Renal cortex interstitium (tissue), 11 donors: ENCODE results near the gene MTURN. TPM values are rescaled to one million over a fixed set of nuclear protein-coding genes. Genes with fewer than 3 reads are reported as not detected.

Experiments
- DNase-seq, 11 donors: peaks; one replicate each; pipeline ENCODE4 v3.0.0-alpha.2; 2013; ENCODE audit warnings: low read depth in 9 of 11, low spot score in 4 of 11; ENCODE audit errors: extremely low read depth in 1 of 11
- polyA plus RNA-seq, 3 donors: library from polyadenylated mRNA; unstranded; fragments of 120-200 nt; gene quantifications; one replicate each; pipeline ENCODE4 v1.2.1, GENCODE V29; 2013; ENCODE audit not compliant: insufficient read length in 3 of 3

The MTURN gene
- polyA plus RNA-seq, 3 donors, result 74.2 to 89.5 (median 87.1) TPM

DNA sequence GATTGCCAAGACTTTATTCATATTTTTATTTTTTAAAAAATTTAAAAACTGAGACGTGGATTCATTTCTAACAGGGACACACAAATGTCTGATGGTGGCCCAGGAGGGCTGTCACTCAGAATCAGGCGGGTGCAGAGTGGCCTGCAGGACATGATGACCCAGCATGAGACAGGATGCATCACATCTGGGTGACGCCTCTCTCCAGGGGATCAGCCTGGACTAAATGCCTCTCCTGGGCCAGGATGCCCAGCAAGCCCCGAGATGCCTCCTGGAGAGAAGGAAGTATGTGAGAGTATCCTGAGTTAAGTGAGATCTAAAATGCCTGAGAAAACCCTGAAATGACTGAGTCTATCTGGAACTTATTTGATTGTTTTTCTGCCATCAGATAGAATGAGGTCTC, 16.9 kb upstream of the MTURN start:
- no peak for DNase-seq

DNA sequence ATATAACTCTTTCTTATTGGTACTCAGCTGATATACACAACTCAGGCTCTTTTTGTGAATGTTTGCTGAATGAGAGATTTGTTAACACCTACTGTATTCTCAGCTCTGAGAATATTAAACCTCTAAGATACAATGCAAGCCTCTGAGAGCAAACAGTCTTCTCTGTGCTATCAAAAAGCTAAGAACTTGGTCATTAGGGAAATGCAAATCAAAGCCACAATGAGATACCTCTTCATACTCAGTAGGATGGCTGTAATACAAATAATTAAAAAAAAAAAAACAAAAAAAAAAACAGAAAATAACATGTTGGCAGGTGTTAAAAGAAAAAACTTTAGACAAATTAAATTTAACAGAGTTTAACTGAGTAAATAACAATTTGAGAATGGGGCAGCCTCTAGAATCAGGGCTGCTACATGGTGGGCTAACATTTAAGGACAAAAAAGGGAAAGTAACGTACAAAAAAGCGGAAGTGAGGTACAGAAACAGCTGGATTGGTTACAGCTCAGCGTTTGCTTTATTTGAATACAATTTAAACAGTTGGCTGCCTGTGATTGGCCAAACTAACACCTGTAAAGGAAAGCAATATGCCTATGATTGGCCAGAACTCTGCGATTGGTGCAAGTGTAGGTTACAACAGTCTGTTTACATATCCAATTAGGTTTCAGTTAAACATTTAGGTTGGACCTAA, 14.8 kb upstream of the MTURN start:
- DNase-seq, result no peak

DNA sequence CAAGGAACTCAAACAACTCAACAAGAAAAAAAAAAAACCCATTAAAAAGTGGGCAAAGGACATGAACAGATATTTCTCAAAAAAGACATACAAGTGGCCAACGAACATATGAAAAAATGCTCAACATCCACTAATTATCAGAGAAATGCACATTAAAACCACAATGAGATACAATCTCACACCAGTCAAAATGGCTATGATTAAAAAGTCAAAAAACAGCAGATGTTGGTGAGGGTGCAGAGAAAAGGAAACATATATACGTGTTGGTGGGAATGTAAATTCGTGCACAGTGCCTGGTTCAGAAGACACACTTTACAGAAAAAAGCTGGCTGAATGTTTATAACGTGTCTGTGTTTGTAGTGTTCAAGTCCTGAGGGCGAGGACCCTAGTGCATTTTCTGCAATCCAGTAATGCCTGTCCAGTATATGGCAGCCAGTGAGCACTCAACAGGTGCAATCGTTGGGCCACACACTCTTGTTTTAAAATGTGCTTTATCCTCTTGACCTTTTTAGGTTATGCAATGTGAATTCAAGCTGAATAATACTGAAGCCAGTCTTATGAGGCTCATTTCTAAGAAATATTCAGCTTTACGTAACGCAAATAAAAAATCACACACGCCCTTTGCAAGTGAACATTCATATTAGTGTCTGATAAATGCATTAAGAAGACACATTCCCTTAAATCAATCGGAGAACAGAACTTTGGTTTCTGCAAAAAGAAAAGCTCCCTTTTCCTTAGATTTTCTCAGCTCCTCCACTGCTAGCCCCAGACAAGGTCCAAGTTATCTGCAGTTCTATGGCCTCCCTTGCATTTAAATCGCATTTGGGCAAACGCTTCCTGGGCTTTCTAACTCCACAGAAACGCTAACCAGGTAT, 813 bp upstream of the MTURN start:
- peak in 1 of 11 donors; percentile 64 for DNase-seq

DNA sequence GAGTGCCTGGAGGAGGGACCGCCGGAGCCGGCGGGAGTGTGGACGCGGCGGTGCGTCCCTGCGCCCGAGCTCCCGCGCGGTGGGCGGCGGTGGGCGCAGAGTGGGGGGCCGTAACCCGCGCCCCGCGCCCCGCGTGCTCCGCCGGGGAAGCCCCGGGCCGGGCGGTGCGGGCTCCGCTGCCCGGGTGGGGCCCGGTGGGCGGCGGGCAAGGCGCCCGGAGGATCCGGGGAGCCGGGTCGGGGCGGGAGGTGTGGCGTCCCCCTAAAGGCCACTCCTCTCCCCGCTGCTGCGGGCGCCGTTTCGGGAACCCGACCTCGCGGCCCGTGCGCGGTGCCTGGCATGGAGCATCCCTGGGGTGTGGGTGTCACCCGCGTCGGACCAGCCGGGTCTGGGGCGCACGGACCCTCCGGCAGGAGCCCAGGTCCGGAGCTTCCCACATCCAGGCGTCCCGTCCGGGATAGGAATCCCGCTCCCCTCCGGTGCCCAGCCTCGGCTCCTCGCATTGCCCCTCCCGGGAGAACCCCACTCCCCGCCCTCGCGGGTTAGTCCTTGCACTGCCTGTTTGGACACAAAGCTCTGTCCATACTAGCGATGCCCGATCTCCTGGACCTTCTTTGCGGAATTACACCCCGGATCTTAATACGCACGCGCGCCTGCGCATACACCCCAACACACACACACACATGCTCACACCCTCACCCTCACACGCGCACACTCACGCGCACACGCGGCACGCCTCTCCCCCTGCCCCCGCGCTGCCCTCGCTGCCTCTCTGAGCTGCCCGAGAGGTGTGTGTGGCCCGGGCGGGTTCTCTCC, 723 bp downstream of the MTURN start:
- peak in 5 of 11 donors; percentile 44 to 62 (median 53) for DNase-seq

DNA sequence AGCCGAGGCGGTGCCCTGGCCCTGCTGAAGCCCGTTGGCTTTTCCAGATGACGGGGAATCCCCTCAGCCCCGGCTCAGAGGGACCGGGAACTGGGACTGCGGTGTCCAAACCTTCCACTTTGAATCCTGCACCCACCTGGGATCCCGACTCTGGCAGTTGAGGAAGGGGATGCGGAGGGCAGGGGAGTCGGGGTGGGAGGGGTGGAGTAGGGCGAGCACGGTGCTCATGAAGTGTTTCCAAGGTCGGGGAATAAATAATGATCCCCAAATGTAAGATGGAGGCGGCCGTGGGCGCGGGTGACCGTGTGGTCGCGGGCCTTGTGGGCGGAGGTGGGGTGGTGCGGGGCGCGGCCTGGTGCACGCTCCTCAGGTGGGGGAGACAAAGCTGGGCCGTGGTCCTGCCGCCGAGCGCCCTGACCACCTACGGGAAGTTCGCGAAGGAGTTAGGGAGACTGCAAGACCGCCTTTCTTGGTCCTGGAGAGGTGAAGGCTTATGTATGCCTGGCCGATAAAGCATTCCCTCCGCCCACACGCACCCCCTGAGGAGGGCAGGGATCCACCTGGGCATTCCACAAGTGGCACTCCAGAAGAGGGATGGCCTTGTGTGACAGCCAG, 1.4 kb downstream of the MTURN start:
- DNase-seq, result no peak

DNA sequence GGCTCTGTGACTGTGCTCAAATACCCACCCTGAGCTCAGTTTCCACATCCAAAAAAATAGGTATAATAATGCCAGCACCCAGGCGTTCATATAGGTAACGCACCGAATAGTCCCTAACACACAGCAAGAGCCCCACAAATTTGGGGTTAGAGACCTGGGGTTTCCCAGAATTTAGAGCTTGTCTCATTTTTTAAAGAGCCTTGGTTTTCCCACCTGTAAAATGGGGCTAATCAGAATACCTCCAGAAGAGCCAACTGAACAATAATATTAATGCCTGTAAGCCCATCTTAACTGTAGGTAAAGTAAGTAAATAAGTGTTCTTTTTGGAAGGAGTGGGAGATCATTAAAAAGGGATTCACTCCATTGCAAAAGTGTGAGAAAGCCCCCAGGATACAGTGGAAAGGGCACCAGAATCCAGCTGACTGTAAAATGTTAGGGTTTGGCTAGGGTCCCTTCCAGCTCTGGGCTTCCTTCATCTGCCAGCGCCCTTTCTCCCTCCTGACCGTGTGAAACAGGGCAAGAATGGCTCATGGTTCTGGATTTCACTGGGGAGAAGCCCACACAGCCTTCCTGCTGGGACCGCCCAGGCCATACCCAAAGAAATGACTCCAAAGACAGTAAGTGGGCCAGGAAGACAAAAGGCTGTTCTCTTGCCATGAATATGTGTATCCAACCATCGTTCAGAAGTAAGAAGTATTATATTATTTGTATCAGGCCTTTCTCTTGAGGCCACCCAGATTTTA, 2.1 kb downstream of the MTURN start:
- DNase-seq, result no peak

DNA sequence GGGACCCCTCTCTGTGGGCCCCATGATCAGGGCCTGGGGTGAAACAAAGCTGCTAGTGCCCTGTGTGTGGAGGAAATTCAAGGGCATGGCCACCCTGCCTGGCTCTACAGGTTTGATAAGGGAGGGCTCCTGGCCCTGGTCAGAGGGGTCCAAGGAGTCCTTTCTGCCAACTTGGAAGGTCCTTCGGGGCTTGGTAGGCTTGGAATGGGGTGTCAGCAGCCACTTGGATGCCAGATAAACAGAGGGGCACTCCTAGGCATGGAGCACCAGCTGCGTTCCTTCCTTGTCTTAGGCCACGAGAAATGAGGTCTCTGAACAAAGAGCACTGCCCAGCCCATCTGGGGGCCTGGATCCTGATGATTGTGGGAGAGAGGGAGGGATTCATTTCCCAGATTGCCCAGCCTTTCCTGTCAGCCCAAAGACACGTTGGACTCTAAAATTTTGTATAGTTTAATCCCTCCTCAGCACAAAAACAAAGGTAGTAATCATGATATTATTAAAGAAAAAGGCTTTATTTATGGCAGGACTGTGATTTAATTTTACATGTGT, 5.1 kb downstream of the MTURN start:
- DNase-seq, result no peak

DNA sequence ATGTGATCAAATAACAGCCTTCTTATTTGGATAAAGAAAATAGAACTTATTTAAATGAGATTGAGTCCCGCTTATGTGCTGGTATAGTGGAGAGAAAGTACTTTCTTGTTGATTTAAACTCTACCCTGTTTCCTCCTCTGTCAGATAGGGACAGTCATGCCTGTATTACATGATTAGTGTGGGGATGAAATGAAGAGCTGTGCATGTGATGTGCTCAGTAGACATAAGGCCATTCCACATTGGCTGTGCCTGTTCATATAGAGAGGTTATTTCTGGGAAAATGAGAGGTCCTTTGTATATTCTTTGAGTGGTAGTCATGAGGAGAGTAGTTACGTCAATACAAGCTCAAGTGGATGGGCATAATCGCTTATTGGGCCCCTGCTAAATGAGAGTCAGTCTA, 5.7 kb downstream of the MTURN start:
- DNase-seq, result no peak

DNA sequence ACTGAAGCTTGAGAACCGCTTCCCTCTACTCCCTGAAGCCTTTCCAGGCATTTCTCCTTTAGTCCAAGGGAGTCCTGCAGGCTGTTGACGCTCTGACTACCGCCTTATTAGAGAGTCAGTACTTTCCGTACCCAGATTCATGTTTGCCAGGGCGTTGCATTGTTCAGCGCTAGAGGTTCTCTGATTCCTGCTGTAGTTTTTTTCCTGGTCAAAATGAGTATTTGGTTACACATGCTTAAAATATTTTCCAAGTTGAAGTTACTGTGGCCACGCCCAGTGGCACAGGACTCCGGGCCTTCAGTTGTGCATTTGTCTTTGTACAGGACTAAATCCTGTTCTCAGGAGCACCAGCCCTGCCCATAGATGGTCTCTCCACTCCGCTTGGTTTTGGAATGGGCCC, 7.9 kb downstream of the MTURN start:
- no peak for DNase-seq

DNA sequence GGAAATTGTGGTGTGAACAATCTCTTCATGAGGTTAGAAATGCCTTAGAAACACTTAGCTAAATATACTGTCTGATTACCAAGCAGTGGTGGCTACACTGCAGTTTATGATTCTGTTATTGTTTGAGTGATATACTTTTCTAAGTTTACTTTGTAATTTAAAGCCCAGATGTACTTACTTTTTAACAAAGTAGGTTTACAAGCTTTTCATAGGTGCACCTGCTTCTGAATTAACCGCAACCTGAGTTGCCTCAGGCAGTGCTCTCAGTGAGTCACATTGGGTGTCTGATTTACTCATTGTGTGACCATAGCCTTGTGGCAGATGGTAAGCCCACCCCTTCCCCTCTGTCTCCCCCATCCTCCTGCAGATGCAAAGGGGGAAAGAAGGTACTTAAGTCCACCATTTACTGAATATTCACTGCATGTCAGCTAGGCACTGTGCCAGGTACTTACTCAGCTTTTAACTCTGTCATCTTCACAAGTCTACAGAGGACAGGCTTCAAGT, 9.0 kb downstream of the MTURN start:
- no peak for DNase-seq

DNA sequence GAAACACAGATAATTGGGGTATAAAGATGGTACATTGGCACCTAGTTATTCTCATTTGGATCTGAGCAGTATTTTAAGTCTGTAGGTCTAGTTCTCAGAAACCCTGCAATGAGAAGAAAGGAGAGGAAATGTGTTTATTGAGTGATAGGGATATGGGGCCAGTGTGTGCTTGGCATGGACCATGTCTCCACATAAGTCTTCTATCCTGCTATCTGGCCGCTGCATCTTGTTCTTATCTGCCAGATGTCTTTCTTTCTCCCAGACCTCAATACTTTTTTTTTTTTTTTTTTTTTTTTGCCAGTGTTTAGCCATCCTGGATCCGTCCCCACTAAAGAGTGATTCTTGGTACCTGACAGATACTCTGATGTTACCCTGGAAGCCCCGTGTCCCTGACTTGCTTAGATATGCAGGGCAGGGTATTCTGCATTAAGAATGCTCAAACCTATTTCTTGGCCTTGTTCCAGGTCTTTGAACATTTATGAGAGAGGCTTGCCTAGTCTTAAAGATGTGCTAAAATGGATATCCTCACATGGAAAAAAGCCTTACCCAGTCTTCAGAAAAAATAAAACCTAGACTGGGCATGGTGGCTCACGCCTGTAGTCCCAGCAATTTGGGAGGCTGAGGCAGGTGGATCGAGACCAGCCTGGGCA, 10.0 kb downstream of the MTURN start:
- DNase-seq, result no peak

DNA sequence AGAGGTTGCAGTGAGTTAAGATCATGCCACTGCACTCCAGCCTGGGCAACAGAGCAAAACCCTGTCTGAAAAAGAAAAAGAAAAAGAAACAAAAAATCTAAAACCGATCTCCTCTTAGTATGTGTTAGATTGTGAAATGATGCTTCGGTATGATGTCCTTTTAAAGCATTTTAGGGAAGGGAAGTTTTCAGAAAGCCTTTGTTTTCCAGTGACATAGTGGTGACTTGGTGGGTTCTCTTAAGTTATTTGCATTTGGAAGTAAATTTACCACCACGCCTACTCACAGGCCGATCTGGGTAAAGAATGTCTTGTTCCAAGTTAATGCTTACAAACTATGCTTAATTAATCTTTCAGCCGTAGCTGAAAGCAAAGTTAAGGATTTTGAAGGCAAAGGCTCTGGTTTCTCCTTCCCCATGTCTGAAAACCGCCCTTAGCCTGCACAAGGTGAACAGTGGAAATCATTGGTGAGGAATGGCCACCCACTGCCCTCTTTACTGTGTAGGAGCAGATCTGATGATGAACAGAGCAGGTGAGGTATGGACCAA, 10.7 kb downstream of the MTURN start:
- DNase-seq, result peak in 1 of 11 donors; percentile 51

DNA sequence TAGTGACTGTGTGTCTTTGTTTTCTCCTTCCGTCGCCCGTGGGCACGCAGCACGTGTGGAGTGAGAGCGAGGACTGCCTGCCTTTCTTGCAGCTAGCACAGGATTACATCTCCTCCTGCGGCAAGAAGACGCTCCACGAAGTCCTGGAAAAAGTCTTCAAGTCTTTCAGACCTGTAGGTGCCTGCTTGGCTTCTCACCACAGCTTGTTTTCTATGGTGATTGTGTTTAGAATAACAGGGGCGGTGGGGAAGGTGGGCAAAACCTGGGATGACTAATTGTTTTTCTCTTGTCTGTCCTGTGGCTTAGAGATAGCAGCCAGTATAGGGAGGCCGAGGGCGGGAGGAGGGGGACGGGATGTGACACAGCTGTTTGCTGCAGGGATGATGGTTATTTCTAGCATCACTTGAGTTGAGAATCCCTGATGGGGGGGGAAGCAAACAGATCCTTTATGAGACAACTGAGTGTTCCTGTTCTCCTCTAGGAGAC, 11.4 kb downstream of the MTURN start:
- no peak for DNase-seq

DNA sequence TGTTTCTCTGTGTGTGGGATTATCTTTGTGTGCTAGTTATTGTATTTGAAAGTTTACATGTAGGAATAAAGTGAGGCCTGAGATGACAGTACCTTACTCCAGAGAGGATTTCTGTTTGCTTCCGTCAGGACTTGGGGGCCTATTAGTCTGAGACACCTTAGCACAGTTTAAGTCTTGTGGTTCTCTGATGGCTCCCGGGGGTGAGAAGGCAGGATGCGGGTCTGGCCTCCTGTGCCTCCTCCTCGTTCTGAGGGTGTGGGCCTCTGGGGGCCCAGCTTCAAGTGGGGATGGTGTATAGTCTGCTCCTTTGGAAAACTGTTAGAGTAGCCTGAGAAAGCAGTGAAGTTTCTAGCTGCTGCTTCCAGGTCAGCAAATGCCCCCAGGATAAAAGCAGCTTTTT, 12.4 kb downstream of the MTURN start:
- DNase-seq, result no peak

DNA sequence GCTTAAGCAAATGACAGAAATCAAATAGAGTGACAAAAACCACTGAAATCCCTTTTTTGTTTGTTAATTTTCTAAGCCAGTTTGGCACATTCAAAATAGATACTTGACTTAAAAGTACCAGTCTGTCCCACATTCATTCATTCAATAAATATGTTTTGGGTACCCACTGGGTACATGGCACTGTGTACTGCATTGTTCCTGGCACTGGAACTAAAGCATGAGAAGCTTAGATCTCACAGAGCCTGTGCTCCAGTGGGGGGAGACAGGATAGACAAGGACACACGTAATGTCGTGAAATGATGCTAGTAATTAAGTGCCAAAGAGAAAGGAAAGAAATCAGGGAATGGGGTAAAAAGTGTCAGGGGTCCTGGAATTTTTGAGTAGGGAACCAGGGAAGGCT, 13.0 kb downstream of the MTURN start:
- no peak for DNase-seq

DNA sequence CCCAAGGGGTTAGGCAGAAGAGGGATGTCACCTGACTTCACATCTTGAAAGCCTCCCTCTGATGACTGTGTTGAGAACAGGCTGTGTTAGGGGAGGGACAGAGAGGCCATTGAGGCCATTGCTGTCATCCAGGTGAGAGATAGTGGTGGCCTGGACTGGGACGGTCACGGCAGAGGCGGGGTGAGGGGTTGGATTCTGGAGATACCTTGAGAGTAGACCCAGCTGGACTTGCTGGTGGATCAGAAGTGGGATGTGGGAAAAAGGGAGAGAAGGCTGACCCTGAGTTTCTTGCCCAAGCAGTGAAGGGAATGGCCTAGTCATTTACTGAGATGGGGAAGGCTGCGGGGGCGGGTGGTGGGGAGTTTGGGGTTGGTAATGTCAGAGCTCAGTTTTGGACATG, 13.6 kb downstream of the MTURN start:
- DNase-seq, result no peak

DNA sequence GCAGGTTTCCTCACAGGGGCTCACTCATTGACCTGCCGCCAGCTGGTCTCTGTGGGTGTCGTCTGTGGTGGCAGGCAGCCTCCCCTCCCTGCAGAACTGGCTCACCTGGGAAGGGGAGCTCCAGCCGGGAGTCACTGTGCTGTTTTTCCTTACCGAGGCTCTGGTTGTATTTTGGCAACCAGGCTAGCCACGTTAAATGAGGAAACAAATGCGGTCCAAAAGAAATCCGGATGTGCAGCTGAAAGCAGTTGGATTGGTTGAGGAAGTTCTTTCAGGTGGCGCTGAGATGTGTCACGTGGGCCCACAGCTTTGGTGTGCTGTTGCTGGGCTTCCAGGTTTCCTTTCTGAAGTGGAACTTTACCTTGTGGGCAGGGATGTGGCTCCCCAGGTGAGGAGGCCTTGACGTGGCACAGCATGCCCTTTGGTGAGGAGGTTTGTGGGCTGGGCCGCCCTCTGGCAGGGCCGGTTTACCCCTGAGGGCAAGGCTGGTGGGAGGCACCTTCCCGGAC, 14.2 kb downstream of the MTURN start:
- no peak for DNase-seq
